ENCODE results near the gene SURF1.

- TF ChIP-seq CTCF (IDR thresholded peaks at IDR 0.05; ENCODE audit: low read length) (no peak), EZH2 (IDR thresholded peaks at IDR 0.05; ENCODE audit: borderline replicate concordance, low read length) (no peak)
These were observed 23.9 kb downstream of the SURF1 start for GRCh38 chr9:133332381-133332730.

Data from OCI-LY1 (cell line).